ENCODE results near the gene MGLL.

Gene MGLL

DNA sequence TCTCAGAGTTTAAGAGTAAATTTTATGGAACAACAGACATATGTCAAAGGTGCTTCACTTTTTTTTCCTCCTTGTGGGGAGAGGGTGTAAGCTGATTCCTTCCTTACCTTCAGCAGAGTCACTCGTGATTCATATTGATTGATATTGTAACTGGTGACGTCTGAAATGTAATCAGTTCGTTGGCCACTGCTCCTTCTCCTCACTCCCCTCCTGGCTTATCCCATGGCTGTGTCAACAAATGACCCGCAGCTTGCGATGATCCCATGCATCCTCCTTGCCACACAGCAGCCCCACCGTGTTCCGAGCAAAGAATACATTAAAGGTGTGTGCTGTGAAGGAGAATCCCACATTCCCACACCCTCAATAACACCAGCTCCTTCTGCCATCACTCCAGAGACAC is 7.3 kb downstream of the MGLL start:
- no peaks in the 10 kb centered on the region for H3K27me3 ChIP-seq (ENCODE audit: control insufficient read depth, insufficient read depth, low read length)
- no peak for DNase-seq (ENCODE audit: low read depth, low spot score)
- H3K9me3 ChIP-seq (ENCODE audit: control insufficient read depth, insufficient read depth, low read length) = no peaks in the 10 kb centered on the region
- no peaks in the 10 kb centered on the region for H3K36me3 ChIP-seq (ENCODE audit: control insufficient read depth, insufficient read depth, low read length)
- no peaks in the 10 kb centered on the region for H3K4me1 ChIP-seq (ENCODE audit: control insufficient read depth, insufficient read depth, low read length)
- no CpG with 5 or more reads among the region's 7 CpGs for WGBS (ENCODE audit: insufficient coverage, insufficient read length)
- H3K4me3 ChIP-seq (ENCODE audit: low read length) = no peak overlapping the region
- no peak overlapping the region for H3K27ac ChIP-seq (ENCODE audit: low read length)

DNA sequence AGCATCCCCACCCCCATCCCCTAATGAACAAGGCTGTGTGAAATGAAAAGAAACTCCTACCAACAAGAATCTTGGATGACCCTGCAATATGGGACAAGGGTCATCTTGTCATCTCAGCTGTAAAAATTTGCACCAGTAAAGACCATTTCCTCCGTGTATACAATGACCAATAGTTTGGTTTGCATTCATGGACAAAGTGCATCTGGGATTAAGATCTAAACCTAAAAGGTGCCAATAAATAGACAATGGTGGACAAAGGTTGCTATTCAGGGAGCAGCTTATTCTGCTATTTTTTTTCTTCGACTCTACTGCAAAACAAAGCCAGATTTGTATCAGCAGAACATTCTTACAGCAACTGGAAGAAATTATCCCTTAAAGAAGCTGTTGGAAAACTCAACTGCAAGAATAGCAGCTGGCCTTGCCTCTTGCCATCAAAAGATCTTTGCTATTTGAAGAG is 8.0 kb downstream of the MGLL start:
- no peak overlapping the region for H3K27ac ChIP-seq (ENCODE audit: low read length)
- H3K36me3 ChIP-seq (ENCODE audit: control insufficient read depth, insufficient read depth, low read length) = no peaks in the 10 kb centered on the region
- H3K4me1 ChIP-seq (ENCODE audit: control insufficient read depth, insufficient read depth, low read length) = no peaks in the 10 kb centered on the region
- WGBS (ENCODE audit: insufficient coverage, insufficient read length) = no CpG with 5 or more reads among the region's 2 CpGs
- no peak for DNase-seq (ENCODE audit: low read depth, low spot score)
- H3K27me3 ChIP-seq (ENCODE audit: control insufficient read depth, insufficient read depth, low read length) = no peaks in the 10 kb centered on the region
- no peaks in the 10 kb centered on the region for H3K9me3 ChIP-seq (ENCODE audit: control insufficient read depth, insufficient read depth, low read length)
- H3K4me3 ChIP-seq (ENCODE audit: low read length) = no peak overlapping the region

GRCh38 chr3:127812151-127812550 is 10.2 kb downstream of the MGLL start:
- H3K27ac ChIP-seq (ENCODE audit: low read length) = no peak overlapping the region
- no peaks in the 10 kb centered on the region; the same call in 1 of the 2 replicates for H3K27me3 ChIP-seq (ENCODE audit: control insufficient read depth, insufficient read depth, low read length)
- H3K36me3 ChIP-seq (ENCODE audit: control insufficient read depth, insufficient read depth, low read length) = no peaks in the 10 kb centered on the region
- H3K9me3 ChIP-seq (ENCODE audit: control insufficient read depth, insufficient read depth, low read length) = no peaks in the 10 kb centered on the region
- H3K4me1 ChIP-seq (ENCODE audit: control insufficient read depth, insufficient read depth, low read length) = no peaks in the 10 kb centered on the region
- DNase-seq (ENCODE audit: low read depth, low spot score) = no peak
- H3K4me3 ChIP-seq (ENCODE audit: low read length) = no peak overlapping the region

- no peaks in the 10 kb centered on the region for H3K4me1 ChIP-seq (ENCODE audit: control insufficient read depth, insufficient read depth, low read length)
- H3K4me3 ChIP-seq (ENCODE audit: low read length) = no peak overlapping the region
- no CpG with 5 or more reads among the region's 3 CpGs for WGBS (ENCODE audit: insufficient coverage, insufficient read length)
- H3K27me3 ChIP-seq (ENCODE audit: control insufficient read depth, insufficient read depth, low read length) = no peaks in the 10 kb centered on the region; the same call in 1 of the 2 replicates
- H3K27ac ChIP-seq (ENCODE audit: low read length) = no peak overlapping the region
- no peak for DNase-seq (ENCODE audit: low read depth, low spot score)
- no peaks in the 10 kb centered on the region for H3K9me3 ChIP-seq (ENCODE audit: control insufficient read depth, insufficient read depth, low read length)
- H3K36me3 ChIP-seq (ENCODE audit: control insufficient read depth, insufficient read depth, low read length) = no peaks in the 10 kb centered on the region
These were observed 10.6 kb downstream of the MGLL start for GRCh38 chr3:127811717-127812116.

GRCh38 chr3:127809611-127810010 is 12.7 kb downstream of the MGLL start:
- Histone ChIP-seq H3K27ac (ENCODE audit: low read length) (no peak overlapping the region), H3K27me3 (ENCODE audit: control insufficient read depth, insufficient read depth, low read length) (no peaks in the 10 kb centered on the region; the same call in 1 of the 2 replicates), H3K36me3 (ENCODE audit: control insufficient read depth, insufficient read depth, low read length) (no peaks in the 10 kb centered on the region), H3K4me1 (ENCODE audit: control insufficient read depth, insufficient read depth, low read length) (no peaks in the 10 kb centered on the region), H3K4me3 (ENCODE audit: low read length) (no peak overlapping the region), H3K9me3 (ENCODE audit: control insufficient read depth, insufficient read depth, low read length) (no peaks in the 10 kb centered on the region)
- no CpG with 5 or more reads among the region's 2 CpGs for WGBS (ENCODE audit: insufficient coverage, insufficient read length)
- DNase-seq (ENCODE audit: low read depth, low spot score) = no peak

GRCh38 chr3:127809211-127809610 is 13.1 kb downstream of the MGLL start:
- no peaks in the 10 kb centered on the region for H3K9me3 ChIP-seq (ENCODE audit: control insufficient read depth, insufficient read depth, low read length)
- H3K4me1 ChIP-seq (ENCODE audit: control insufficient read depth, insufficient read depth, low read length) = no peaks in the 10 kb centered on the region
- H3K4me3 ChIP-seq (ENCODE audit: low read length) = no peak overlapping the region
- no peak for DNase-seq (ENCODE audit: low read depth, low spot score)
- no peaks in the 10 kb centered on the region; the same call in 1 of the 2 replicates for H3K27me3 ChIP-seq (ENCODE audit: control insufficient read depth, insufficient read depth, low read length)
- no CpG with 5 or more reads among the region's 1 CpG for WGBS (ENCODE audit: insufficient coverage, insufficient read length)
- H3K36me3 ChIP-seq (ENCODE audit: control insufficient read depth, insufficient read depth, low read length) = no peaks in the 10 kb centered on the region
- H3K27ac ChIP-seq (ENCODE audit: low read length) = no peak overlapping the region

DNA sequence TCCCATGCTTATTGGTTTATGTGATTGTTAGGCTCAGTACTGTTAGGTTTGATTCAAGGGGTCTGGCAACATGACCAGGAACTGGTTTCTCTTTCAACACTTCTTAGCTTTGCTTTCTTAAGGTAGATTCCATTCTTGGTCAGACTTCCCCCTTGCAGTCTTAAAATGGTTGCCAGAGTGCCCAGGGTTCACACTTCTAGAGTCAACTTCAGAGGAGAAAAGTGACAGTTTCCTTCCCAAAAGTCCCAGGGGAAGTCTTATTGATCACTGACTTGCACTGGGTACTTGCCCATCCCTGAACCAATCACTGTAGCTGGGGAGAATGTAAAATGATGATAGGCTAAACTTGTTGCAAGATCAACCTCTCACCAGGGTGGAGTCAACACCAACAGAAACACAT is 14.1 kb downstream of the MGLL start:
- DNase-seq (ENCODE audit: low read depth, low spot score) = no peak
- Histone ChIP-seq H3K9me3 (ENCODE audit: control insufficient read depth, insufficient read depth, low read length) (no peaks in the 10 kb centered on the region), H3K4me1 (ENCODE audit: control insufficient read depth, insufficient read depth, low read length) (no peaks in the 10 kb centered on the region), H3K36me3 (ENCODE audit: control insufficient read depth, insufficient read depth, low read length) (no peaks in the 10 kb centered on the region), H3K4me3 (ENCODE audit: low read length) (no peak overlapping the region), H3K27ac (ENCODE audit: low read length) (no peak overlapping the region), H3K27me3 (ENCODE audit: control insufficient read depth, insufficient read depth, low read length) (no peaks in the 10 kb centered on the region; the same call in 1 of the 2 replicates)

- WGBS (ENCODE audit: insufficient coverage, insufficient read length) = no CpG with 5 or more reads among the region's 10 CpGs
- no peak overlapping the region for H3K27ac ChIP-seq (ENCODE audit: low read length)
These were observed 17.1 kb downstream of the MGLL start for GRCh38 chr3:127805026-127805753.

GRCh38 chr3:127804141-127804540 is 18.2 kb downstream of the MGLL start:
- Histone ChIP-seq H3K27me3 (ENCODE audit: control insufficient read depth, insufficient read depth, low read length) (no peaks in the 10 kb centered on the region; the same call in 1 of the 2 replicates), H3K27ac (ENCODE audit: low read length) (no peak overlapping the region), H3K4me1 (ENCODE audit: control insufficient read depth, insufficient read depth, low read length) (no peaks in the 10 kb centered on the region), H3K9me3 (ENCODE audit: control insufficient read depth, insufficient read depth, low read length) (no peaks in the 10 kb centered on the region), H3K36me3 (ENCODE audit: control insufficient read depth, insufficient read depth, low read length) (no peaks in the 10 kb centered on the region), H3K4me3 (ENCODE audit: low read length) (no peak overlapping the region)
- DNase-seq (ENCODE audit: low read depth, low spot score) = no peak
- no CpG with 5 or more reads among the region's 9 CpGs for WGBS (ENCODE audit: insufficient coverage, insufficient read length)

More at GRCh38 chr3:127805026-127805753, 17.1 kb downstream of the MGLL start:
- no peak for DNase-seq (ENCODE audit: low read depth, low spot score)
- no peaks in the 10 kb centered on the region for H3K9me3 ChIP-seq (ENCODE audit: control insufficient read depth, insufficient read depth, low read length)
- no peaks in the 10 kb centered on the region; the same call in 1 of the 2 replicates for H3K27me3 ChIP-seq (ENCODE audit: control insufficient read depth, insufficient read depth, low read length)
- H3K36me3 ChIP-seq (ENCODE audit: control insufficient read depth, insufficient read depth, low read length) = no peaks in the 10 kb centered on the region
- H3K4me1 ChIP-seq (ENCODE audit: control insufficient read depth, insufficient read depth, low read length) = no peaks in the 10 kb centered on the region
- no peak overlapping the region for H3K4me3 ChIP-seq (ENCODE audit: low read length)

DNA sequence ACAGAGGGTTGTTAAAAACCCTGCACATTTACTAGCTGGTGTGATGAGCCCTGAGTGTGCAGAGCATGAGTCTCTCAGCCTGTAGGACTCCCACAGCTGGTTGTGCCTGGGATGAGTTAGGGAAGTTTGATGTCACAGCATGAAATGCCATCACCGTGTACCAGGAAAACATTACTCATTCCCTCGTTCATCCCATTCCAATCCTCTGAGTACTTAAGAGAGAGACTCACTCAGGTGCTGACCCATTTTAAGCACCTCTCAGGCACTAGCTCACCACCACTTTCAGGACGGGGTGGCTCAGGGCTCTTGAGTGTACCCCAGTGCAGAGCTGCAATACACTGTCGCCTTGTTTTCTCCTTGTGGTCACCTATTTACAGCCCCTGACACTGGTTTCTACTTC is 18.7 kb downstream of the MGLL start:
- H3K4me1 ChIP-seq (ENCODE audit: control insufficient read depth, insufficient read depth, low read length) = no peaks in the 10 kb centered on the region
- H3K36me3 ChIP-seq (ENCODE audit: control insufficient read depth, insufficient read depth, low read length) = no peaks in the 10 kb centered on the region
- no peaks in the 10 kb centered on the region; the same call in 1 of the 2 replicates for H3K27me3 ChIP-seq (ENCODE audit: control insufficient read depth, insufficient read depth, low read length)
- H3K27ac ChIP-seq (ENCODE audit: low read length) = no peak overlapping the region
- no peak for DNase-seq (ENCODE audit: low read depth, low spot score)
- H3K9me3 ChIP-seq (ENCODE audit: control insufficient read depth, insufficient read depth, low read length) = no peaks in the 10 kb centered on the region
- WGBS (ENCODE audit: insufficient coverage, insufficient read length) = no CpG with 5 or more reads among the region's 4 CpGs
- no peak overlapping the region for H3K4me3 ChIP-seq (ENCODE audit: low read length)

- H3K36me3 ChIP-seq (ENCODE audit: control insufficient read depth, insufficient read depth, low read length) = no peaks in the 10 kb centered on the region
- H3K27me3 ChIP-seq (ENCODE audit: control insufficient read depth, insufficient read depth, low read length) = no peaks in the 10 kb centered on the region
- no peaks in the 10 kb centered on the region for H3K9me3 ChIP-seq (ENCODE audit: control insufficient read depth, insufficient read depth, low read length)
- H3K4me3 ChIP-seq (ENCODE audit: low read length) = no peak overlapping the region
- H3K27ac ChIP-seq (ENCODE audit: low read length) = no peak overlapping the region
- no peak for DNase-seq (ENCODE audit: low read depth, low spot score)
- WGBS (ENCODE audit: insufficient coverage, insufficient read length) = no CpG with 5 or more reads among the region's 6 CpGs
- no peaks in the 10 kb centered on the region for H3K4me1 ChIP-seq (ENCODE audit: control insufficient read depth, insufficient read depth, low read length)
These were observed 19.7 kb downstream of the MGLL start for GRCh38 chr3:127802606-127803005.
